H1 (cell line): ENCODE data around the gene GGA1. TPM values are rescaled to one million over a fixed set of nuclear protein-coding genes. Genes with fewer than 3 reads are reported as not detected.

Experiments
- CTCF ChIP-seq, 3 experiments: IDR thresholded peaks; 1 replicate in 2 of 3; 2 replicates in 1 of 3; pipeline versions ENCODE4 v1.5.1 to v1.6.1; 2011; ENCODE audit warnings: low read length in 3 of 3, mild to moderate bottlenecking in 3 of 3, inconsistent platforms in 2 of 3, low read depth in 1 of 3, moderate library complexity in 1 of 3; ENCODE audit not compliant: insufficient read depth in 1 of 3; ENCODE audit errors: control extremely low read depth in 1 of 3
- EP300 ChIP-seq, 2 experiments: IDR thresholded peaks; 1 replicate in 1 of 2; 2 replicates in 1 of 2; pipeline ENCODE4 v1.6.1; 2011 to 2012; ENCODE audit warnings: low read depth in 2 of 2, low read length in 2 of 2, mild to moderate bottlenecking in 2 of 2, borderline replicate concordance in 1 of 2, inconsistent platforms in 1 of 2, moderate library complexity in 1 of 2
- EZH2 ChIP-seq: fragments of 200-600 bp; sonication (generic); IDR thresholded peaks from 2 replicates; pipeline ENCODE4 v1.7.1; 2012; ENCODE audit warnings: low read depth, mild to moderate bottlenecking, moderate library complexity, low read length, inconsistent platforms; ENCODE audit not compliant: severe bottlenecking
- HDAC6 ChIP-seq: IDR thresholded peaks from one replicate; pipeline ENCODE4 v1.7.1; 2012; ENCODE audit warnings: low read depth, mild to moderate bottlenecking, inconsistent platforms, low read length, moderate library complexity
- JUND ChIP-seq: IDR thresholded peaks from 2 replicates; pipeline ENCODE4 v1.6.1; 2011; ENCODE audit warnings: mild to moderate bottlenecking, improper control_type of control experiment, low read length
- SAP30 ChIP-seq: fragments of 300-600 bp; sonication (generic); IDR thresholded peaks from 2 replicates; pipeline ENCODE4 v1.7.1; 2012; ENCODE audit warnings: low read length, moderate library complexity, mild to moderate bottlenecking, inconsistent platforms; ENCODE audit not compliant: insufficient read depth, insufficient replicate concordance
- SIRT6 ChIP-seq: IDR thresholded peaks from one replicate; pipeline ENCODE4 v1.7.1; 2012; ENCODE audit warnings: low read length, inconsistent platforms
- SP4 ChIP-seq: IDR thresholded peaks from 2 replicates; pipeline ENCODE4 v1.6.1; 2012; ENCODE audit warnings: low read length, inconsistent platforms
- polyA plus RNA-seq, 7 experiments: library from polyadenylated mRNA; depleted of rRNA in 3 of 7; stranded (reverse) in 5 of 7; unstranded in 2 of 7; fragments of >200 nt in 5 of 7; fragments of 200-250 nt in 2 of 7; gene quantifications; 1 replicate in 5 of 7; 2 replicates in 1 of 7; 4 replicates in 1 of 7; pipeline versions ENCODE4 v1.2.1 to v1.2.3, GENCODE V29; 2011 to 2013; ENCODE audit warnings: missing spikeins in 2 of 7, mixed read lengths in 2 of 7
- total RNA-seq: library from RNA; stranded (reverse); fragmentation: NEBNext Ultra II Directional; extraction: Animal tissue kit (Norgen Biotek cat#: 25700); gene quantifications from 2 replicates; pipeline ENCODE4 v1.2.1, GENCODE V29; 2021
- TF ChIP-seq, protein P1 (sequence below): IDR thresholded peaks from 2 replicates; pipeline ENCODE4 v1.6.1; 2012; ENCODE audit warnings: inconsistent platforms

GGA1 gene
- total and polyA plus RNA-seq, 2 of the 8 experiments (the other 6 are each of a cell fraction or from before 2014, with no cell fraction given), result 49.3 to 57.2 TPM

- TF ChIP-seq SAP30 (no peak), JUND (0 out of 2 replicates have a peak, but pooled peaks have one; percentile 31), EZH2 (no peak), SP4 (no peak), SIRT6 (no peak), CTCF (IDR thresholded peaks at IDR 0.05; ENCODE audit: control extremely low read depth in 1 of 3, insufficient read depth in 1 of 3, low read depth in 1 of 3, low read length in 3 of 3) (peak; percentile 89 to 98 (median 98)), HDAC6 (no peak), EP300 (IDR thresholded peaks at IDR 0.05; ENCODE audit: borderline replicate concordance in 1 of 2, low read depth in 2 of 2, low read length in 2 of 2) (no peak)
- TF ChIP-seq, protein P1, sequence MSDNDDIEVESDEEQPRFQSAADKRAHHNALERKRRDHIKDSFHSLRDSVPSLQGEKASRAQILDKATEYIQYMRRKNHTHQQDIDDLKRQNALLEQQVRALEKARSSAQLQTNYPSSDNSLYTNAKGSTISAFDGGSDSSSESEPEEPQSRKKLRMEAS, result no peak; the same call in 1 of the 2 replicates
These were observed 41.5 kb upstream of the GGA1 start (continued) for GRCh38 chr22:37566903-37567798.
